Transverse colon (tissue), 4 donors: ENCODE measurements around the gene ALOX15.

ENCODE experiments used
- CTCF ChIP-seq, 5 experiments: fragments of 200-600 bp in 3 of 5; fragments of 450-650 bp in 2 of 5; sonication (generic) in 3 of 5; IDR thresholded peaks; 1 replicate in 2 of 5; 2 replicates in 3 of 5; pipeline ENCODE4 v1.5.1; 2016 to 2017; ENCODE audit warnings: antibody characterized with exemption in 5 of 5, inconsistent platforms in 3 of 5, mild to moderate bottlenecking in 2 of 5, moderate library complexity in 1 of 5
- POLR2A ChIP-seq: fragments of 450-650 bp; IDR thresholded peaks from one replicate; pipeline ENCODE4 v1.6.1; 2016; ENCODE audit warnings: antibody characterized with exemption, mild to moderate bottlenecking, moderate library complexity
- POLR2AphosphoS5 ChIP-seq, 3 donors: sonication (generic); formaldehyde crosslinking; IDR thresholded peaks; one replicate each; pipeline ENCODE4 v1.6.1; 2016; ENCODE audit warnings: antibody characterized with exemption in 3 of 3

GRCh38 chr17:4617090-4617489 is 24.4 kb downstream of the ALOX15 start:
- TF ChIP-seq CTCF (IDR thresholded peaks at IDR 0.05) (no peak), POLR2AphosphoS5 (IDR thresholded peaks at IDR 0.05) (no peak), POLR2A (no peak)
